ENCODE results near the gene ERCC3.

Gene ERCC3

DNA sequence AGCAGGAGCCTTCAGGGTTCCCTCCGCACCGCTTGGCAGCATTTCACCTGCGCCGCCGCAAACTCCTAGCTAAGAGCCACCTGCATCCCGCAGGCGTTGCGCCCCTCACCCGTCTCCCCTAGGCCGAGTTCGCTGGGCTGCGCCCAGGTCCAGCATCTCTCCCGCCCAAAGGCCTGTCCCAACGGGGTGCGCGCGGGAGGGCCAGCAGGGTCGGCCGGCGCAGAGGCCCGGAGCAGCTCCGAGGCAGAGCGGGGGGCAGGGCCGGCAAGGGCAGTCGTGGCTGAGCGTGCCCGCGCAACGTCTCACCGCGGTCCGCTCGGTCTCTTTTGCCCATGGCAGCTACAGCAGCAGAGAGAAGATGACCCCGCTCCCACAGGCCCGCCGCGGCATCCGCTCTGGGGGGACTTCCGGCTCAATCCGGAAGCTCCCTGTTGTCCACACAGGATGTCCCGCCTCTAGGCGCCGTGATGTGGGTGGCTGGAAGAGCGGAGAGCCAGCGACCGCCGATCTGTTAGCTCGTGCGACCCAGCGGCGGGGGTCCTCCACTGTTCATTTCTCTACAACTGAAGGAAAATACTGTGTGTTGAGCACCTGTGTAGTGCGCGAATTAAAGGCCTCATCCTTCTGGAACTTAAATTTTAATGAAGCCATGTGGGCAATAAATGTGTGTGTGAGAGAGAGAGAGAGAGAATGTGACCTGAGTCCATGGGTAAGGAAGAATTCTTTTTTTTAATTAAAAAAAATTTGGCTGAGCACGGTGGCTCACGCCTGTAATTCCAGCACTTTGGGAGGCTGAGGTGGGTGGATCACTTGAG lies at the start of gene ERCC3:
Gene ERCC3, minus strand, starts transcription at position 397 of the 815 bp plus-strand sequence. Its CDS starts 63 bp downstream, at position 334.
- peak; percentile 85 for DNase-seq

GRCh38 chr2:127343277-127343676 lies 49.3 kb upstream of the ERCC3 start:
- no peak for DNase-seq

GRCh38 chr2:127342101-127342500 lies 48.2 kb upstream of the ERCC3 start:
- no peak for DNase-seq

DNA sequence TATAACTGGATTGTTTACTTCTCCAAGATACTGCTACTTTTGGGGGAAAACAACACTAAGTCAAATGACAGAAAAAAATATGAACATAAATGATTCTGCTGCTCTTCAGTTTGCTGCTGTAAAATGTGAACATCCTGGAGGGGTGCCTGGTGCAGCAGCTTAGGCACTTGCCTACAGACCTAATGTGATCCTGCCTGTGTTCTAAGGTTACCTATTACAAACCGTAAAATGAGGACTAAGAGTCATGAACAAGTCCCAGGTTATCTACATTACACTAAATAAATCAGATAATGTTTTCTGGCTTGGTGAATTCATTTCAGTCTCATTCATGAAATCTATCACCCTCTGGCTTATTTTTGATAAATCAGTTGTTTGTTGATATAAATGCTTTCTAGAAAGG lies 38.4 kb upstream of the ERCC3 start:
- no peak for DNase-seq

- no peak for DNase-seq
Measured at GRCh38 chr2:127330753-127331152, 36.8 kb upstream of the ERCC3 start.

GRCh38 chr2:127326289-127326945 lies 32.5 kb upstream of the ERCC3 start:
- no peak for DNase-seq

GRCh38 chr2:127324635-127325034 lies 30.7 kb upstream of the ERCC3 start:
- peak; percentile 60 for DNase-seq

GRCh38 chr2:127321303-127321702 lies 27.4 kb upstream of the ERCC3 start:
- DNase-seq = no peak

GRCh38 chr2:127320586-127321275 lies 26.8 kb upstream of the ERCC3 start:
- no peak for DNase-seq

GRCh38 chr2:127320067-127320466 lies 26.1 kb upstream of the ERCC3 start:
- DNase-seq = no peak

DNA sequence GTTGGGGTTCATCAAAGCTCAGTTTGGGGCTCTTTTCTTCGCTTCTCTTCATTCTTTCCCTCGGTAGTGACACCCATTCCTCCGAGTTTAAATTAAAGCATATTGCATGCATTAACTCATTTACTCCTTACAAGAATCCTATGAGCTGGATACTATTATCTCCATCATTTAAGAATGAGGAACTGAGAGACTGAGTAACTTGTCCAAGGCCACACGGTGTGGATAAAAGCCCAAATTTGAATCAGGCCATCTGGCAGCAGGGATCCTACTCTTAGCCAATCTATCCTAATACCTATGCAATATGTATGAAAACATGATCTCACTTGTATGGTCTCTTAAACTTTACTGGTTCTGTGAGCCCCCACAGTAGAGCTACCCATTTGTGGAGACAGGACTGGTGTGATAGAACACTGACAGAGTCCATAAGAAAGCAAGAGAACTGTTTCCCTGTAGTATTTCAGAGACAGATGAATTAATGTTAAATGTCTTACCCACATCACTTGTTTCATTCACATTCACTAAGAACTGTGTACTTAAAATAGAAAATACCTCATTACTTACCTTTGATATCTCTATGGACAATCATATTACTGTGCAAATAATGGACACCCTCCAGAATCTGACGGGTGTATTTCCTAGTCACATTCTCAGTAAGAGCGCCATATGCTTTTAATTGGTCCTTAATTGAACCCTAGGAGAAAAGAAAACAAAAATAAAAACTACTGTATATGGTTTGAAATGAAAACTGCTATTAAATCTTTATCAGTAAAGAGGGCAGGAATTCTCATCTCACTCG lies 20.4 kb upstream of the ERCC3 start:
- DNase-seq = no peak

DNA sequence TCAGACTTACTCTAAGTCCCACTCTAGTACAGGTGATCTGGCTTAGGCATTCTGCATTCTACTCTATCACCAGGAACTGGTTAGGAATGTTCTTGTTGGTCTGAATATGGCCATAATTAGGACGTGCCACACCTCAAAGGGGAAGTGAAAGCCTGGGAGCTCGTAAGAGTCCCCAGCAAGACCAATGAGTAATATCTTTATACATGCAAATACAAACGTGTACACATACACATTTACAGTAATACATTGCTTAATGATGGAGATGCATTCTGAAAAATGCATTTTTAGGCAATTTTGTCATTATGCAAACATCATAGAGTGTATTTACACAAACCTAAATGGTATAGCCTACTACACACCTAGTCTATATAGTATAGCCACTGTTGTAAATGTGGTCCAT lies 19.5 kb upstream of the ERCC3 start:
- DNase-seq = no peak

GRCh38 chr2:127310980-127311379 lies 17.0 kb upstream of the ERCC3 start:
- DNase-seq = no peak

DNA sequence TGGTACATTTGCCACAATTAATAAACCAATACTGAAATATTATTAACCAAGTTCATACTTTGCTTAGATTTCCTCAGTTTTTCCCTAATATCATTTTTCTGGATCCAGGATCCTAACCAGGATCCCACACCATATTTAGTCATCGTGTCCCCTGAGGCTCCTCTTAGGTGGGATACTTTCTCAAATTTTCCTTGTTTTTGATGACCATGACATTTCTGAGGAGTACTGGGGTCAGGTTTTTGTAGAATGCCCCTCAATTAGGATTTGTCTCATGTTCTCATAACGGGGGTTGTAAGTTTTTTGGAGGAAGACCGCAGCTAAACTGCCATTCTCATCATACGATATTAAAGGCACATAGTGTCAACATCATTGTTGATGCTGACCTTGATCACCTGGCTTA lies 15.5 kb upstream of the ERCC3 start:
- no peak for DNase-seq

GRCh38 chr2:127308586-127309138 lies 14.7 kb upstream of the ERCC3 start:
- DNase-seq = peak; percentile 55

DNA sequence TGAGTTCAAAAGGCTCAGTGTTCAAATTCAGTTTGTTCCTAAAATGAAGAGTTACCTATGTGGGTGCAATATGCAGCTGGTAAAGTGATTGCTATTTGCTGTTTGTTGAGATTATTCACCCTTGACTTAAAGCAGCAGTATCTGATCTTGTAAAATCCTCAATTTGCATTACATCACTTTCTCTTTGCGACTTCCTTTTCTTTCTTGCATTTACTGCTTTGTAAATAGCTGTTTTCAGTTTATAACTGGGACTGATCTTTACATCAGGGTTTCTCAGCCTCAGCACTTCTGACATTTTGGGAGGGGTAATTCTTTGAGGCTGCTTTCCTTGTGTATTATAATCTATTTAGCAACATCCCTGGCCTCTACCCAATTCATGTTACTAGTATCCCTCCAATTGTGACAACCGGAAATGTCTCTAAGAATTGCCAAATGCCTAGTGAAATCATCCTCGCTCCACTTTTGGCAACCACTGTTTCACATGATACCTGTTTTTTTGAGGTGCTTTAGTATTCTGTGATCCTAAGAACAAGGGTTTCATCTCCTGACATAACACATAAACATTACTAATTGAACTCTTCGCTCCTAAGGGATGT lies 12.1 kb upstream of the ERCC3 start:
- no peak for DNase-seq

DNA sequence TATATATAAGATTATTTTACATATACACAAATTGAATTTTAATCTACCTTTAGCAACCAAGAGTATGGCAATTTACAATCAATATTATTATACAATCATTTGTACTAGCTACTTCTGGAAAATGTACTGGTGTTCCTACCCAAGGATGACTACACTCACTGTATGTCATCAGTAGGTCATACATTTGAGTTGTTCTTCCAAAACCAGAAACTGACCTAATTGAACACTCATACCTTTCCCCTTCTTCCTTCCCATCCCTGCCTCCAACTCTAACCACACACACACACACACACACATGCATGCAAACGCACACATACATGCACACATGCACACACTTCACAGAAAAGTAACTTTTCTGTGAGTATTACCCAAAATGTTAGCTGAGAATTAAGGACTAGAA lies 8.2 kb upstream of the ERCC3 start:
- no peak for DNase-seq

- DNase-seq = no peak
Measured at GRCh38 chr2:127293386-127293747, 577 bp downstream of the ERCC3 start.

GRCh38 chr2:127288274-127288673 lies 5.7 kb downstream of the ERCC3 start:
- no peak for DNase-seq

DNA sequence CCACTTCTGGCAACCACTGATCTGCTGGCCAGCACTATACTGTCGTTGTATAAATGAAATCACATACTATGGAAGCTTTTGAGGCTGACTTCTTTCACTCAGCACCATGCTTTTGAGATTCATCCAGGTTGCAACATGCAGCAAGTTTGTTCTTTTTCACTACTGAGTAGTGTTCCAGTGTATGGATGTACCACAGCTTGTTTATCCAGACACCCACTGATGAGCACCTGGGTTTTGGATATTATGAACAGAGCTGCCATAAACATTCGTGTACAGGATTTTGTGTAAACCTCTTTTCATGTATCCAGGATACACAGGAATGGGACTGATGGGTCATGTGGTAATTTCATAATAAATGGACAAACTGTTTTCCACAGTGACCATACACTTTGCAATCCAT lies 10.7 kb downstream of the ERCC3 start:
- DNase-seq = no peak

- no peak for DNase-seq
Measured at GRCh38 chr2:127280693-127281092, 13.3 kb downstream of the ERCC3 start.

DNA sequence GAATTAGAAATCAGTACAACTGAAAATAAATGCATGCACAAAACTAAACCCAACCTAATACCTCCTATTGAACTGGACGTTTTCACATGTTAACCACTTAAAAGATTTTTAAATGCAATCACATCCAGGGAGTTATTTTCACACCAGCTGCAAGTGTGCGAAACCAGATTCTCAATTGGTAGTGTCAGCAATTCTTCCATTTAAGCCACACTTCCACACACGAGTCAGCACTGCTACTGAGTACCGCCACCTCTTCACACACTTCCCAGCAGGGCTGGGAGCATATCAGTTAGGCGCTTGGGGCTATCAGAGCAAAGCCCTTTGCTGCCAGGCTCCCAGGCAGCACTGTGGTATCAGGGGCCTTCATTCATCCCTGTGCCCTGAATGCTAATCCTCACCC lies 14.2 kb downstream of the ERCC3 start:
- DNase-seq = no peak

Data from NCI-H1694 treated with DMSO at 0.1 percent for 48 hours (cell line).